Lower lobe of right lung (tissue), 2 donors: ENCODE results near the gene EIF4E1B. TPM values are rescaled to one million over a fixed set of nuclear protein-coding genes. Genes with fewer than 3 reads are reported as not detected.

Experiments
- ATAC-seq, 2 donors: fragments of 200-7000 bp; cut with Tn5 transposase; one replicate each; pipeline ENCODE4 v1.9.1; 2020 to 2022; ENCODE audit warnings: mild to moderate bottlenecking in 2 of 2, moderate library complexity in 2 of 2
- DNase-seq: peaks from one replicate; pipeline ENCODE4 v3.0.0-alpha.2; 2020
- H3K27ac ChIP-seq: fragments of 200-600 bp; one replicate; pipeline ENCODE4 v1.8.0; 2022
- H3K27me3 ChIP-seq: fragments of 200-600 bp; one replicate; pipeline ENCODE4 v1.8.0; 2022; ENCODE audit warnings: low read depth
- H3K36me3 ChIP-seq: fragments of 200-600 bp; one replicate; pipeline ENCODE4 v1.8.0; 2022; ENCODE audit warnings: mild to moderate bottlenecking
- H3K4me1 ChIP-seq: fragments of 200-600 bp; one replicate; pipeline ENCODE4 v1.8.0; 2022
- H3K4me3 ChIP-seq: fragments of 200-600 bp; one replicate; pipeline ENCODE4 v1.8.0; 2022; ENCODE audit warnings: mild to moderate bottlenecking
- H3K9me3 ChIP-seq: fragments of 200-600 bp; one replicate; pipeline ENCODE4 v1.8.0; 2022
- CTCF ChIP-seq: fragments of 200-600 bp; IDR thresholded peaks from one replicate; pipeline ENCODE4 v1.8.0; 2022; ENCODE audit warnings: antibody characterized with exemption, mild to moderate bottlenecking
- intact Hi-C: fragments of 100-400 bp; cut with DNase I; formaldehyde crosslinking; loops from one replicate; pipeline ENCODE4 v1.11.0; 2022
- total RNA-seq: library from RNA; stranded (reverse); fragmentation: NEBNext Ultra II Directional; extraction: Animal tissue kit (Norgen Biotek cat#: 25700); gene quantifications from one replicate; pipeline ENCODE4 v1.2.1, GENCODE V29; 2021
- donor health status: DM: no; HTN: yes; CAD: no; lungs with severe emphysema.

The EIF4E1B gene
- total RNA-seq, 1 donor from 2014 or later, result not detected

GRCh38 chr5:176677209-176677939 lies 46.9 kb downstream of the EIF4E1B start:
- Histone ChIP-seq H3K9me3 (no peaks in the 10 kb centered on the region), H3K27ac (no peak overlapping the region), H3K36me3 (no peaks in the 10 kb centered on the region), H3K4me3 (no peak overlapping the region), H3K4me1 (peaks cover 9% of the 10 kb centered on the region), H3K27me3 (peaks cover 52% of the 10 kb centered on the region)
- ATAC-seq (no peak), DNase-seq (no peak)
- TF ChIP-seq CTCF, result no peak
- intact Hi-C loops, result no loop called here

GRCh38 chr5:176678584-176678983 lies 48.1 kb downstream of the EIF4E1B start:
- H3K27me3 ChIP-seq, result peaks cover 57% of the 10 kb centered on the region
- H3K36me3 ChIP-seq, result no peaks in the 10 kb centered on the region
- H3K27ac ChIP-seq, result no peak overlapping the region
- no peak for TF ChIP-seq CTCF
- ATAC-seq (no peak), DNase-seq (no peak)
- H3K4me1 ChIP-seq, result peaks cover 9% of the 10 kb centered on the region
- no peaks in the 10 kb centered on the region for H3K9me3 ChIP-seq
- H3K4me3 ChIP-seq, result no peak overlapping the region
- intact Hi-C loops, result no loop called here

- H3K27ac ChIP-seq, result no peak overlapping the region
- peaks cover 51% of the 10 kb centered on the region for H3K27me3 ChIP-seq
- no peak overlapping the region for H3K4me3 ChIP-seq
- no peaks in the 10 kb centered on the region for H3K36me3 ChIP-seq
- peaks cover 9% of the 10 kb centered on the region for H3K4me1 ChIP-seq
- H3K9me3 ChIP-seq, result no peaks in the 10 kb centered on the region
- no peak for TF ChIP-seq CTCF
- DNase-seq (no peak), ATAC-seq (no peak)
- intact Hi-C loops, result no loop called here
Observed at GRCh38 chr5:176679365-176680225, 49.1 kb downstream of the EIF4E1B start.

GRCh38 chr5:176680226-176680563 lies 49.7 kb downstream of the EIF4E1B start:
- no peak for DNase-seq
- Histone ChIP-seq H3K9me3 (no peaks in the 10 kb centered on the region), H3K27ac (no peak overlapping the region), H3K27me3 (peaks cover 50% of the 10 kb centered on the region), H3K4me3 (no peak overlapping the region), H3K36me3 (no peaks in the 10 kb centered on the region), H3K4me1 (peaks cover 9% of the 10 kb centered on the region)
- intact Hi-C loops, result no loop called here
- no peak for TF ChIP-seq CTCF
- ATAC-seq, result no peak

- DNase-seq (no peak), ATAC-seq (no peak)
- H3K27ac ChIP-seq, result no peak overlapping the region
- no peak for TF ChIP-seq CTCF
- no peaks in the 10 kb centered on the region for H3K36me3 ChIP-seq
- no peak overlapping the region for H3K4me3 ChIP-seq
- no peaks in the 10 kb centered on the region for H3K9me3 ChIP-seq
- H3K4me1 ChIP-seq, result peaks cover 9% of the 10 kb centered on the region
- H3K27me3 ChIP-seq, result peaks cover 50% of the 10 kb centered on the region
- intact Hi-C loops, result no loop called here
Observed at GRCh38 chr5:176682016-176682531, 51.6 kb downstream of the EIF4E1B start.
